ENCODE results near the gene LIN37. TPM values are rescaled to one million over a fixed set of nuclear protein-coding genes. Genes with fewer than 3 reads are reported as not detected.

The LIN37 gene
- total RNA-seq, 1 donor from 2014 or later, result 13.1 TPM

DNA sequence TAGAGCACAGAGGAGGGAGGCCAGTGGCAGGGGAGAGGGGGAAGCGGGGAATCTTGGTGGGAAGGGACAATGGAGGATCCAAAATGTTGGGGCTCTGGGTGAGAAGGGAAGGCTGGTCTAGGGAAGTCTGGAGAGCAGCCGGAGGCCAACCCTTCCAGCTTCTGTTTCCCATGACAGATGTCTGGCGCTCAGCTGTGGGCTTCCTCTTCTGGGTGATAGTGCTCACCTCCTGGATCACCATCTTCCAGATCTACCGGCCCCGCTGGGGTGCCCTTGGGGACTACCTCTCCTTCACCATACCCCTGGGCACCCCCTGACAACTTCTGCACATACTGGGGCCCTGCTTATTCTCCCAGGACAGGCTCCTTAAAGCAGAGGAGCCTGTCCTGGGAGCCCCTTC, 1.8 kb upstream of the LIN37 start:
- H3K36me3 Mint-ChIP-seq (ENCODE audit: insufficient read depth), result peaks cover 3% of the 10 kb centered on the region
- TF ChIP-seq, protein P1, sequence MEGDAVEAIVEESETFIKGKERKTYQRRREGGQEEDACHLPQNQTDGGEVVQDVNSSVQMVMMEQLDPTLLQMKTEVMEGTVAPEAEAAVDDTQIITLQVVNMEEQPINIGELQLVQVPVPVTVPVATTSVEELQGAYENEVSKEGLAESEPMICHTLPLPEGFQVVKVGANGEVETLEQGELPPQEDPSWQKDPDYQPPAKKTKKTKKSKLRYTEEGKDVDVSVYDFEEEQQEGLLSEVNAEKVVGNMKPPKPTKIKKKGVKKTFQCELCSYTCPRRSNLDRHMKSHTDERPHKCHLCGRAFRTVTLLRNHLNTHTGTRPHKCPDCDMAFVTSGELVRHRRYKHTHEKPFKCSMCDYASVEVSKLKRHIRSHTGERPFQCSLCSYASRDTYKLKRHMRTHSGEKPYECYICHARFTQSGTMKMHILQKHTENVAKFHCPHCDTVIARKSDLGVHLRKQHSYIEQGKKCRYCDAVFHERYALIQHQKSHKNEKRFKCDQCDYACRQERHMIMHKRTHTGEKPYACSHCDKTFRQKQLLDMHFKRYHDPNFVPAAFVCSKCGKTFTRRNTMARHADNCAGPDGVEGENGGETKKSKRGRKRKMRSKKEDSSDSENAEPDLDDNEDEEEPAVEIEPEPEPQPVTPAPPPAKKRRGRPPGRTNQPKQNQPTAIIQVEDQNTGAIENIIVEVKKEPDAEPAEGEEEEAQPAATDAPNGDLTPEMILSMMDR (IDR thresholded peaks at IDR 0.05; ENCODE audit: unreplicated experiment), result no peak
- H3K27ac Mint-ChIP-seq, result peak overlapping the region; percentile 100
- H3K4me1 Mint-ChIP-seq (ENCODE audit: low read depth), result peaks cover 30% of the 10 kb centered on the region
- no peak for DNase-seq (ENCODE audit: low spot score, unreplicated experiment)
- H3K9me3 Mint-ChIP-seq (ENCODE audit: low read depth), result no peaks in the 10 kb centered on the region
- no peaks in the 10 kb centered on the region for H3K27me3 Mint-ChIP-seq
- H3K4me3 Mint-ChIP-seq (ENCODE audit: low read depth), result peak overlapping the region; percentile 98

DNA sequence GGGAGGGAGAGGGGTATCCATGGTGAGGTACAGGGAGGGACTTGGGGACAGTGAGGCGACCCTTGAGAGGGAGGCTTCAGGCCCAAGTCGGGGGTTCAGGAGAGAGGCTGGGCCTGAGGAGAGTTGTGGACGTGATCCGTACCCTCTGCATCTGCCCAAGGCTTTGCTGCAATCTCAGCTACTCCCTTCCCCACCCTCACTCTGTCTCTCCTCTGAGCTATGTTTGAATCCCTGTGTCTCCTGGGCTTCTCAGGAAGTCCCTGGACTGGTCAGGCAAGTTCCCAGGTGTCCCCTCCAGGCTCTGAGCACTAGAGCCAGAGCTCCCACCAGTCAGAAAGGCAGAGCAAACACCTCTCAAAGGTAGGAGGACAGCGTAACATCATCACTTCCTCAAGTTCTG, 1.8 kb downstream of the LIN37 start:
- H3K9me3 Mint-ChIP-seq (ENCODE audit: low read depth), result no peaks in the 10 kb centered on the region
- H3K36me3 Mint-ChIP-seq (ENCODE audit: insufficient read depth), result peaks cover 14% of the 10 kb centered on the region
- TF ChIP-seq, protein P1 (IDR thresholded peaks at IDR 0.05; ENCODE audit: unreplicated experiment), result no peak
- H3K4me1 Mint-ChIP-seq (ENCODE audit: low read depth), result peaks cover 27% of the 10 kb centered on the region
- peak overlapping the region; percentile 49 for H3K4me3 Mint-ChIP-seq (ENCODE audit: low read depth)
- DNase-seq (ENCODE audit: low spot score, unreplicated experiment), result no peak
- no peak overlapping the region for H3K27ac Mint-ChIP-seq
- peaks cover 12% of the 10 kb centered on the region for H3K27me3 Mint-ChIP-seq

DNA sequence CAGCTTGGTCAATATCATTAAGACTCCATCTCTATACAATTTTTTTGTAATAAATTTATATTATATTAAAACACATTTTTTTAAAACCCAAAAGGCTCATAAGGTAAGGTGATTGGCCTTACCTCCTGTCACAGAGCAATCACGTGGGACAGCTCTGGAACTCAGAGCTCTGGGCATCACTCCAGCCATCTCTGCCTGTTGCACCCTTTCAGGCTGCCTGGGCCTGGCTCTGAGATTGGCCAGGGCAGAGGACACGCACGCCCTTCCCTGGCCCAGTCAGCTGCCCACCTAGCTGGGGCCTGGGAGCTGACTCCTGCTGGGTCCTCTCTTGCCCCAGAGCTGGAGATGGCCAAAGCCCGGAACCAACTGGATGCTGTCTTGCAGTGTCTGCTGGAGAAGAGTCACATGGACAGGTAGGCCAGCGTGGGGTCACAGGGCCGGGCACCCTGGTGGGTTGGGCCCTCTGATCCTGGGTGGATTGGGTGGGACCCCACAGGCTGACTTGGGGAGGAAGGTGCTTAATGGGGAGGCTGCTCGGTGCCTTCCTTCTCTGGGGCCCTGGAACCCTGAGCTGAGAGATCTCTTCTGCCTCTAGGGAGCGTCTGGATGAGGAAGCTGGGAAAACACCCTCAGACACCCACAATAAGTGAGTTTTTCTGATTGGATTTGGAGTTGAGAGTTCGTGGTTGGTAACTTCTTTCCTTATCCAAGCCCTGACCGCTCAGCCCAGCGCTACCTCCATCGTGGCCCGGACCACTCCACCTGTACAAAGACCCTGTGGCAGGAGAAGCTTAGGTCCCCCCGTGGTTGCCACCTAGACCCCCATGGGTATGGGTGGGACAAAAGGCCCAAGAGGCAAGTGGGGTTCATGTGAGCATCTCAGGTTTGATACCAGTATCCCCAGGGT, 3.7 kb downstream of the LIN37 start:
- Mint-ChIP-seq H3K27me3 (peaks cover 20% of the 10 kb centered on the region), H3K4me3 (ENCODE audit: low read depth) (no peak overlapping the region), H3K27ac (no peak overlapping the region), H3K36me3 (ENCODE audit: insufficient read depth) (peaks cover 16% of the 10 kb centered on the region), H3K4me1 (ENCODE audit: low read depth) (peaks cover 20% of the 10 kb centered on the region), H3K9me3 (ENCODE audit: low read depth) (no peaks in the 10 kb centered on the region)
- no peak for DNase-seq (ENCODE audit: low spot score, unreplicated experiment)
- TF ChIP-seq, protein P1 (IDR thresholded peaks at IDR 0.05; ENCODE audit: unreplicated experiment), result no peak

DNA sequence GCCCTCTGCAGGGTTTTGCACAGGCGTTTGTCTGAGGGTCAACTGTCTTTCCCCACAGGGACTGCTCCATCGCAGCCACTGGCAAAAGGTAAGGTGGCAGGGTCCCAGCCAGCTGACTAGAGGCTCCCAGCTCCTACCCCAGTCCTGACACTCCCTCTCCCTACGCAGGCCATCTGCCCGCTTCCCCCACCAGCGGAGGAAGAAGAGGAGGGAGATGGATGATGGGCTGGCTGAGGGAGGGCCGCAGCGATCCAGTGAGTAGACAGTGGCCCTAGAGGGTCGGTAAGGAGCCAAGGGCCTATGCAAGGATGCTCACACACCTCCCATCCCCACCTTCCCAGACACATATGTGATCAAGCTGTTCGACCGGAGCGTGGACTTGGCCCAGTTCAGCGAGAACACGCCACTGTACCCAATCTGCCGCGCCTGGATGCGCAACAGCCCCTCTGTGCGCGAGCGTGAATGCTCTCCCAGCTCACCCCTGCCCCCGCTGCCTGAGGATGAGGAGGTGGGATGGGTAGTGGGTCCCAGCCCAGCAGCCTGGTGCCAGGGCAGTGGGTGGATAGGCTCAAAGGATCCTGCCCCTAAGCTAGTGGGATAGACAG, 4.5 kb downstream of the LIN37 start:
- Mint-ChIP-seq H3K4me1 (ENCODE audit: low read depth) (peaks cover 20% of the 10 kb centered on the region), H3K9me3 (ENCODE audit: low read depth) (no peaks in the 10 kb centered on the region), H3K27me3 (peaks cover 20% of the 10 kb centered on the region), H3K36me3 (ENCODE audit: insufficient read depth) (peaks cover 15% of the 10 kb centered on the region), H3K4me3 (ENCODE audit: low read depth) (no peak overlapping the region), H3K27ac (no peak overlapping the region)
- DNase-seq (ENCODE audit: low spot score, unreplicated experiment), result no peak
- TF ChIP-seq, protein P1 (IDR thresholded peaks at IDR 0.05; ENCODE audit: unreplicated experiment), result no peak

DNA sequence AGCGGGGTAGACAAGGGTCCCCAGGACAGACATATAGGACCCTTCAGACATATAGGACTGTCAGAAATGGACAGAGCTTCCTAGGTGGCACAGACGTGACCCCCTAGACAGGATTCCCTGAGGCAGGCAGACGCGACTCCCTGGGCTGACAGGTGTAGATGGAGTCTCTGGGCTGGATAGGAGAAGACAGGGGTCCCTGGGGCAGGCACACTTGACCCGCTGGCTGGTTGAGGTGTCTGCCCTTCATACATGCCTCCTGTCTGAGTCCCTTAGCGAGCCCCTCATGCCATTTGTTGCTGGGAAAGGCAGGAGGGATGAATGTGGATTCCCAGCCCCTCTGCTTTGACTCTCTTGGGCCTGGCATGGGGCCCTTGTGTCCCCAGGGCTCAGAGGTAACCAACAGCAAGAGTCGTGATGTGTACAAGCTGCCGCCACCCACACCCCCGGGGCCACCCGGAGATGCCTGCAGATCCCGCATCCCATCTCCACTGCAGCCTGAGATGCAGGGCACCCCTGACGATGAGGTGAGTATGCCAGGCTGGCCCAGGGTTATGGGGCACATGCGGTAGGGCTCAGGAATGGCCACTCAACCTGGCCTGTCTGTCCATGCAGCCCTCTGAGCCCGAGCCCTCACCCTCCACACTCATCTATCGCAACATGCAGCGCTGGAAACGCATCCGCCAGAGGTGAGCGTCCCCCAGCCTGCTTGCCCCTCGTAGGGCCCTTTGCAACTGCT, 5.4 kb downstream of the LIN37 start:
- TF ChIP-seq, protein P1 (IDR thresholded peaks at IDR 0.05; ENCODE audit: unreplicated experiment), result no peak
- peaks cover 20% of the 10 kb centered on the region for H3K27me3 Mint-ChIP-seq
- H3K4me3 Mint-ChIP-seq (ENCODE audit: low read depth), result no peak overlapping the region
- no peaks in the 10 kb centered on the region for H3K9me3 Mint-ChIP-seq (ENCODE audit: low read depth)
- H3K27ac Mint-ChIP-seq, result no peak overlapping the region
- H3K36me3 Mint-ChIP-seq (ENCODE audit: insufficient read depth), result peaks cover 13% of the 10 kb centered on the region
- no peak for DNase-seq (ENCODE audit: low spot score, unreplicated experiment)
- peaks cover 13% of the 10 kb centered on the region for H3K4me1 Mint-ChIP-seq (ENCODE audit: low read depth)
